Naive thymus-derived CD4-positive, alpha-beta T cell (primary cell): Measurements from ENCODE around the gene PAK6. TPM values are rescaled to one million over a fixed set of nuclear protein-coding genes. Genes with fewer than 3 reads are reported as not detected.
A peak's percentile ranks its signal among the peaks of the same experiment; 100 is the strongest.

Experiments used
- ATAC-seq: fragments of 150-1000 bp; cut with Tn5 transposase; 2 replicates; pipeline ENCODE4 v1.10.0; 2021; ENCODE audit warnings: mild to moderate bottlenecking, moderate library complexity
- CTCF ChIA-PET: fragments of 350-600 bp; sonication (Branson Sonifier 250); formaldehyde crosslinking; loops from one replicate; lab custom pipeline; 2021; ENCODE audit warnings: antibody characterized with exemption; lab: Charles Lee
- POLR2A ChIA-PET: fragments of 350-600 bp; sonication (Branson Sonifier 250); formaldehyde crosslinking; loops from one replicate; lab custom pipeline; 2021; ENCODE audit warnings: antibody characterized with exemption, inconsistent platforms; lab: Charles Lee
- DNase-seq, 9 donors: peaks; one replicate each; pipeline versions ENCODE4 v3.0.0 to v3.0.0-alpha.2; 2020 to 2022; ENCODE audit warnings: mixed read lengths in 1 of 9
- H3K27ac ChIP-seq: one replicate; pipeline ENCODE4 v1.7.0; 2013; ENCODE audit warnings: mild to moderate bottlenecking, low read depth, low read length, moderate library complexity
- H3K27me3 ChIP-seq, 2 donors: one replicate each; pipeline ENCODE4 v1.7.0; 2013; ENCODE audit warnings: low read length in 2 of 2, mild to moderate bottlenecking in 2 of 2, moderate library complexity in 2 of 2; ENCODE audit not compliant: control insufficient read depth in 2 of 2, insufficient read depth in 2 of 2
- H3K36me3 ChIP-seq, 3 experiments: 1 replicate in 2 of 3; 2 replicates in 1 of 3; pipeline ENCODE4 v1.7.0; 2013; ENCODE audit warnings: low read length in 3 of 3, mild to moderate bottlenecking in 3 of 3, moderate library complexity in 1 of 3; ENCODE audit not compliant: insufficient read depth in 3 of 3, control insufficient read depth in 2 of 3
- H3K4me1 ChIP-seq, 2 donors: one replicate each; pipeline ENCODE4 v1.7.0; 2013; ENCODE audit warnings: low read length in 2 of 2, mild to moderate bottlenecking in 2 of 2, moderate library complexity in 1 of 2; ENCODE audit not compliant: control insufficient read depth in 2 of 2, insufficient read depth in 2 of 2
- H3K4me3 ChIP-seq: 2 replicates; pipeline ENCODE4 v1.7.0; 2013; ENCODE audit warnings: mild to moderate bottlenecking, low read length
- H3K9me3 ChIP-seq, 3 experiments: 1 replicate in 2 of 3; 2 replicates in 1 of 3; pipeline ENCODE4 v1.7.0; 2013; ENCODE audit warnings: low read length in 3 of 3; ENCODE audit not compliant: control insufficient read depth in 2 of 3
- H3K27ac Mint-ChIP-seq, 9 donors: one replicate each; pipeline ENCODE4 v1.8.0; 2020 to 2022; ENCODE audit warnings: mixed read lengths in 9 of 9, mild to moderate bottlenecking in 8 of 9, moderate library complexity in 5 of 9, inconsistent platforms in 2 of 9
- H3K27me3 Mint-ChIP-seq, 5 donors: one replicate each; pipeline ENCODE4 v1.8.0; 2021 to 2022; ENCODE audit warnings: mixed read lengths in 5 of 5, mild to moderate bottlenecking in 1 of 5
- H3K36me3 Mint-ChIP-seq, 5 donors: one replicate each; pipeline ENCODE4 v1.8.0; 2020 to 2022; ENCODE audit warnings: mixed read lengths in 5 of 5, mild to moderate bottlenecking in 3 of 5, inconsistent platforms in 1 of 5
- H3K4me1 Mint-ChIP-seq, 7 donors: one replicate each; pipeline ENCODE4 v1.8.0; 2020 to 2022; ENCODE audit warnings: mixed read lengths in 7 of 7, mild to moderate bottlenecking in 3 of 7, inconsistent platforms in 1 of 7
- H3K4me3 Mint-ChIP-seq, 10 donors: one replicate each; pipeline ENCODE4 v1.8.0; 2020 to 2022; ENCODE audit warnings: mild to moderate bottlenecking in 10 of 10, mixed read lengths in 10 of 10, moderate library complexity in 6 of 10, inconsistent platforms in 2 of 10
- H3K9me3 Mint-ChIP-seq, 11 donors: one replicate each; pipeline ENCODE4 v1.8.0; 2020 to 2022; ENCODE audit warnings: mixed read lengths in 11 of 11, mild to moderate bottlenecking in 4 of 11, inconsistent platforms in 1 of 11, moderate library complexity in 1 of 11
- intact Hi-C, 2 donors: fragments of 100-400 bp; cut with micrococcal nuclease; formaldehyde crosslinking; loops; one replicate each; pipeline ENCODE4 v1.15.1; 2023
- polyA plus RNA-seq, 2 donors: library from polyadenylated mRNA; unstranded; fragments of 300-500 nt; fragmentation: Illumina TruSeq; gene quantifications; one replicate each; pipeline ENCODE4 v1.2.3, GENCODE V29; 2021
- total RNA-seq, 6 experiments: library from RNA in 5 of 6; stranded (reverse) in 5 of 6; gene quantifications; 1 replicate in 5 of 6; 2 replicates in 1 of 6; pipeline ENCODE4 v1.2.3 and lab custom pipeline; 2021 to 2026

PAK6 gene
- total and polyA plus RNA-seq, 7 experiments from 2014 or later, result 0.58 to 1.9 TPM; not detected in 5

- Histone ChIP-seq H3K4me3 (no peak overlapping the region), H3K27me3 (no peaks in the 10 kb centered on the region), H3K27ac (no peak overlapping the region), H3K4me1 (no peaks in the 10 kb centered on the region), H3K36me3 (peaks cover 0 to 48% (median 0%) of the 10 kb centered on the region in 3 experiments), H3K9me3 (no peaks in the 10 kb centered on the region)
- ATAC-seq (no peak), DNase-seq (no peak)
- CTCF ChIA-PET, result interaction anchor here (1.2 kb wide), 1 partner anchor 18 kb away, joined by 4 read pairs; no protein-coding TSS in a partner anchor
- H3K27me3 Mint-ChIP-seq, result peaks cover 0 to 14% (median 0%) of the 10 kb centered on the region in 5 donors
- H3K4me1 Mint-ChIP-seq, result peaks cover 0 to 4% (median 0%) of the 10 kb centered on the region in 7 donors
- POLR2A ChIA-PET, result interaction anchor here (6.6 kb wide), 1 partner anchor 20 kb away, joined by 30 read pairs; the partner anchor contains the start of gene PLCB2
- H3K36me3 Mint-ChIP-seq, result peaks cover 0 to 5% (median 0%) of the 10 kb centered on the region in 5 donors
- H3K27ac Mint-ChIP-seq, result no peak overlapping the region
- peaks cover 0 to 3% (median 0%) of the 10 kb centered on the region in 11 donors for H3K9me3 Mint-ChIP-seq
- H3K4me3 Mint-ChIP-seq, result no peak overlapping the region
- intact Hi-C loops, result no loop called here
These were observed 47.9 kb downstream of the PAK6 start for GRCh38 chr15:40286794-40287193.

DNA sequence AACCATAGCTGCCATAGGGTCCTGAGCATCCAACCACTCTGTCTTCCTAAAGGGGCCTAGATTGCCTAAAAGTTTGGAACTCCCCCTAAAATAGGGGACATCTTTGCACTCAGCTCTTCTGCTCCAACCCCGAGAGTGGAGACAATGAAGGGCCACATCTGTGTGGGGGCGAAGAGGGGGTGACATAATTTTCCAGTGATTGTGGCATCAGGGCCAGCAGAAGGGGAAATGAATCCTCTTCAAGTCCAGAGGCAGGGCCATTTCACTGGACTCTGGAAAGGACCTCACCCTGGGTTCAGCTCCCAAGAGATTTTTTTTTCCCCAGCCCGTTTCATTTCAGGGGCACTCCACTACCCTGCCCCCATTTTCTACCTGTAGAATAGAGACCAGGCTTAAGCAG, 48.6 kb downstream of the PAK6 start:
- Histone ChIP-seq H3K9me3 (no peaks in the 10 kb centered on the region), H3K27me3 (no peaks in the 10 kb centered on the region), H3K36me3 (peaks cover 0 to 55% (median 4%) of the 10 kb centered on the region in 3 experiments), H3K4me3 (no peak overlapping the region), H3K4me1 (no peaks in the 10 kb centered on the region), H3K27ac (no peak overlapping the region)
- Mint-ChIP-seq H3K4me3 (no peak overlapping the region), H3K27me3 (peaks cover 0 to 14% (median 0%) of the 10 kb centered on the region in 5 donors), H3K27ac (peak overlapping the region in 1 of 9 donors; percentile 25), H3K9me3 (peaks cover 0 to 3% (median 0%) of the 10 kb centered on the region in 11 donors), H3K4me1 (peaks cover 0 to 4% (median 0%) of the 10 kb centered on the region in 7 donors), H3K36me3 (peaks cover 0 to 5% (median 0%) of the 10 kb centered on the region in 5 donors)
- CTCF ChIA-PET, result interaction anchor here (1.0 to 1.3 kb wide), 4 partner anchors 18 to 51 kb away, joined by 3 to 4 read pairs (median 3); no protein-coding TSS in a partner anchor
- ATAC-seq (no peak), DNase-seq (no peak)
- POLR2A ChIA-PET, result interaction anchor here (6.6 kb wide), 1 partner anchor 20 kb away, joined by 30 read pairs; the partner anchor contains the start of gene PLCB2
- intact Hi-C loops, result no loop called here

DNA sequence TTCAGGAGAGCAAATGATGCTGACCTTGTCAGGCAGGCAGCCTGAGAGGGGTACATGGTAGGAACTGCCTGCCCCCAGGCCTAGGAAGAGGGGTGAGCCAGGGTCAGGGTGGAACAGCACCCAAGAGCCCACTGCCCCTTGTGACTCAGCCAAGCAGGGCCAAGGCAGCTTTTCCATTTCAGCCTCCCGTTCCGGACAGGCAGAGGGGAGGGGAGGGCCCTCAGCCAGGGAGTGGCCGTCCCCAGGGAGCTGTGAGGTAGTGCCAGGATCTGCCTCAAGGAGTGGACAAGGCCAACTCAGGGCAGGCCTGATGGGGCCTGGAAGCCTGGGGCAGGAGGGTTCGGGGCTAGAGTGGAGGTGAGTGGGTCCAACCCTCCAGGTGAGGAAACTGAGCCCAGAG, 49.1 kb downstream of the PAK6 start:
- Histone ChIP-seq H3K4me1 (no peaks in the 10 kb centered on the region), H3K9me3 (no peaks in the 10 kb centered on the region), H3K36me3 (peaks cover 0 to 60% (median 4%) of the 10 kb centered on the region in 3 experiments), H3K4me3 (no peak overlapping the region), H3K27ac (no peak overlapping the region), H3K27me3 (no peaks in the 10 kb centered on the region)
- intact Hi-C loops, result no loop called here
- POLR2A ChIA-PET, result interaction anchor here (6.6 kb wide), 1 partner anchor 19 kb away, joined by 30 read pairs; the partner anchor contains the start of gene PLCB2
- Mint-ChIP-seq H3K4me3 (no peak overlapping the region), H3K27ac (no peak overlapping the region), H3K27me3 (peaks cover 0 to 13% (median 0%) of the 10 kb centered on the region in 5 donors), H3K9me3 (peaks cover 0 to 3% (median 0%) of the 10 kb centered on the region in 11 donors), H3K4me1 (peaks cover 0 to 4% (median 0%) of the 10 kb centered on the region in 7 donors), H3K36me3 (peaks cover 0 to 7% (median 0%) of the 10 kb centered on the region in 5 donors)
- ATAC-seq, result no peak
- no peak for DNase-seq
- CTCF ChIA-PET, result interaction anchor here (1.0 to 1.3 kb wide), 4 partner anchors 17 to 51 kb away, joined by 3 to 4 read pairs (median 3); no protein-coding TSS in a partner anchor

DNA sequence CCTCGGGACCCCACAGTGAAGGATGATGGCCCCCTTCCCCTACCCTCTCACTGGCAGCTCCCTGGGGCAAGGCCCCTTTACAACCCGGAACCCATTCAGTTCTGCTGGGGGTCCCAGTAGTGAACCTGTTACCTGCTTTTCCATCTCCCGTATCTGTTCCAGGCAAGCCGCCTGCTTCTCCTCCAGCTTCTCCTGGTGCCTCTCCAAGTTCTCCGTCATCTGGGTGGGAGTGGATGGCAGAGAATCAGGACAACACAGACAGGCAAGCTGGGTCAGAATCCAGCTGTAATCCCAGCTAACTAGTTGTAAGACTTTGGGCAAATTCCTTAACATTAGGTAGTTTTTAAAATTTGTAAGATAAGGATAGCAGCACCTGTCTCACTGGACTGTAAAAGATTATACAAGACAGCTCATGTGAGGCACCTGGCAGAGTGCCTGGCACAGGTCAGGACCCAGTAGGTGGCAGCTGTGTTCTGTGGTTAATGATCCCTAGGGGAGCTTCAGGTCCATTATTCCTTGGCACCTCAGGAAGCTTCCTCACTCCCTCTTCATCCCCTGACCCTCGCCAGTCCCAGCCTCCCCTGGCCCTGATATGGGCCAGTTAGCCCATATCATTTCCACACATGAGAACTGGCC, 50.4 kb downstream of the PAK6 start:
- peaks cover 0 to 2% (median 0%) of the 10 kb centered on the region in 5 donors for H3K27me3 Mint-ChIP-seq
- peaks cover 4 to 73% (median 15%) of the 10 kb centered on the region in 3 experiments for H3K36me3 ChIP-seq
- H3K4me3 ChIP-seq, result no peak overlapping the region
- H3K9me3 ChIP-seq, result no peaks in the 10 kb centered on the region
- H3K4me3 Mint-ChIP-seq, result no peak overlapping the region
- peaks cover 0 to 11% (median 0%) of the 10 kb centered on the region in 5 donors for H3K36me3 Mint-ChIP-seq
- peak overlapping the region in 2 of 9 donors; percentile 62 to 64 for H3K27ac Mint-ChIP-seq
- H3K9me3 Mint-ChIP-seq, result peaks cover 0 to 3% (median 0%) of the 10 kb centered on the region in 11 donors
- ATAC-seq (no peak), DNase-seq (no peak)
- no peaks in the 10 kb centered on the region for H3K4me1 ChIP-seq
- no peaks in the 10 kb centered on the region for H3K27me3 ChIP-seq
- intact Hi-C loops, result no loop called here
- POLR2A ChIA-PET, result interaction anchor here (0.6 to 6.6 kb wide), 2 partner anchors 18 to 300 kb away, joined by 9 to 30 read pairs; partner anchors contain the start of gene PLCB2
- H3K27ac ChIP-seq, result no peak overlapping the region
- H3K4me1 Mint-ChIP-seq, result peaks cover 0 to 4% (median 0%) of the 10 kb centered on the region in 7 donors
- CTCF ChIA-PET, result interaction anchor here (0.6 to 2.6 kb wide), 7 partner anchors 9 to 62 kb away, joined by 3 to 8 read pairs (median 4); partner anchors contain the start of gene PLCB2

DNA sequence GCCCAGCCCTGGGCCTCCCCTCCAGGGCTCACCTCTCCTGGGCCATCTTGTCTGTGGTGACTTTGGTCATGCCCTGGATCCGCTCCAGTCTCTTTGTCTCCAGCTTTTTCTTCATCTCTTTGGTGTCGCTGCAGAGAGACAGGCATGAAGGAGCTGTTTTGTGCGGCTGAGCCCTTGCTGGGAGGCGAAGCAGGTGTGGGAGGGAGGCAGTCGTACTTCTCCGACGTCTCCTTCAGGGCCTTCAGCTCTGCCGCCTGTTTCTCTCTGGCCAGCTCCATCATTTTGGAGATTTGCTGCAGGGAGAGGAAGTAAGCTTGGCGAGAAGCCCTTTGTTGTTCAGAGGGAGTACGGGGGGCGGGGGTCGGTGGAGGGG, 51.7 kb downstream of the PAK6 start:
- Histone ChIP-seq H3K4me3 (no peak overlapping the region), H3K27ac (no peak overlapping the region), H3K4me1 (no peaks in the 10 kb centered on the region), H3K27me3 (no peaks in the 10 kb centered on the region), H3K9me3 (no peaks in the 10 kb centered on the region), H3K36me3 (peaks cover 4 to 86% (median 15%) of the 10 kb centered on the region in 3 experiments)
- Mint-ChIP-seq H3K4me3 (no peak overlapping the region), H3K36me3 (peaks cover 0 to 14% (median 0%) of the 10 kb centered on the region in 5 donors), H3K27me3 (no peaks in the 10 kb centered on the region), H3K27ac (no peak overlapping the region), H3K9me3 (peaks cover 0 to 2% (median 0%) of the 10 kb centered on the region in 11 donors), H3K4me1 (peaks cover 0 to 2% (median 0%) of the 10 kb centered on the region in 7 donors)
- DNase-seq (no peak), ATAC-seq (no peak)
- intact Hi-C loops, result no loop called here
- CTCF ChIA-PET, result interaction anchor here (0.6 to 2.6 kb wide), 4 partner anchors 10 to 46 kb away, joined by 3 to 8 read pairs (median 4); no protein-coding TSS in a partner anchor
- POLR2A ChIA-PET, result interaction anchor here (1.0 to 6.6 kb wide), 2 partner anchors 12 to 17 kb away, joined by 4 to 30 read pairs; partner anchors contain the start of gene PLCB2

- Histone ChIP-seq H3K27me3 (no peaks in the 10 kb centered on the region), H3K4me3 (no peak overlapping the region), H3K4me1 (no peaks in the 10 kb centered on the region), H3K9me3 (no peaks in the 10 kb centered on the region), H3K27ac (no peak overlapping the region), H3K36me3 (peaks cover 4 to 90% (median 15%) of the 10 kb centered on the region in 3 experiments)
- Mint-ChIP-seq H3K27me3 (no peaks in the 10 kb centered on the region), H3K27ac (no peak overlapping the region), H3K9me3 (peaks cover 0 to 1% (median 0%) of the 10 kb centered on the region in 11 donors), H3K4me3 (no peak overlapping the region), H3K36me3 (peaks cover 0 to 15% (median 0%) of the 10 kb centered on the region in 5 donors), H3K4me1 (peaks cover 0 to 4% (median 0%) of the 10 kb centered on the region in 7 donors)
- ChIA-PET POLR2A (interaction anchor here (1.0 to 6.6 kb wide), 2 partner anchors 13 to 16 kb away, joined by 4 to 30 read pairs; partner anchors contain the start of gene PLCB2), CTCF (interaction anchor here (0.6 to 2.6 kb wide), 6 partner anchors 11 to 46 kb away, joined by 3 to 8 read pairs (median 4); no protein-coding TSS in a partner anchor)
- no peak for ATAC-seq
- DNase-seq, result no peak
- intact Hi-C loops, result no loop called here
These were observed 52.2 kb downstream of the PAK6 start for GRCh38 chr15:40290918-40291574.
